SK-N-SH treated with all-trans-retinoic acid at 6 μM for 48 hours (cell line): ENCODE results near the gene FGFBP3.

Experiments used
- ESRRG ChIP-seq: fragments of 250-450 bp; sonication (Bioruptor Pico); IDR thresholded peaks from 2 replicates; pipeline ENCODE4 v1.6.1; 2021; ENCODE audit warnings: mild to moderate bottlenecking
- RARB ChIP-seq: fragments of 250-450 bp; sonication (Bioruptor Pico); IDR thresholded peaks from 2 replicates; pipeline ENCODE4 v1.8.0; 2021; ENCODE audit warnings: mild to moderate bottlenecking, moderate library complexity
- TSHZ2 ChIP-seq: fragments of 250-450 bp; sonication (Bioruptor Pico); IDR thresholded peaks from 2 replicates; pipeline ENCODE4 v1.5.0; 2020; ENCODE audit warnings: mild to moderate bottlenecking, moderate library complexity
- ZC3H10 ChIP-seq: fragments of 250-450 bp; sonication (Bioruptor Pico); IDR thresholded peaks from 2 replicates; pipeline ENCODE4 v1.5.1; 2021; ENCODE audit warnings: mild to moderate bottlenecking, moderate library complexity
- ZFP3 ChIP-seq: fragments of 250-450 bp; sonication (Bioruptor Pico); IDR thresholded peaks from 2 replicates; pipeline ENCODE4 v1.5.0; 2020; ENCODE audit warnings: mild to moderate bottlenecking, moderate library complexity
- ZFP30 ChIP-seq: fragments of 450-650 bp; formaldehyde crosslinking; IDR thresholded peaks from 2 replicates; pipeline ENCODE4 v1.5.0; 2022; ENCODE audit warnings: mild to moderate bottlenecking, moderate library complexity
- TF ChIP-seq, protein P1 (sequence below): fragments of 250-450 bp; sonication (Bioruptor Pico); IDR thresholded peaks from 2 replicates; pipeline ENCODE4 v1.8.0; 2020; ENCODE audit warnings: mild to moderate bottlenecking, moderate library complexity, borderline replicate concordance

GRCh38 chr10:91944880-91945630 is 35.8 kb upstream of the FGFBP3 start:
- no peak for TF ChIP-seq ESRRG (CRISPR knock-in tag)
- TF ChIP-seq TSHZ2 (CRISPR knock-in tag) = no peak
- no peak for TF ChIP-seq RARB (CRISPR knock-in tag)
- TF ChIP-seq, protein P1, sequence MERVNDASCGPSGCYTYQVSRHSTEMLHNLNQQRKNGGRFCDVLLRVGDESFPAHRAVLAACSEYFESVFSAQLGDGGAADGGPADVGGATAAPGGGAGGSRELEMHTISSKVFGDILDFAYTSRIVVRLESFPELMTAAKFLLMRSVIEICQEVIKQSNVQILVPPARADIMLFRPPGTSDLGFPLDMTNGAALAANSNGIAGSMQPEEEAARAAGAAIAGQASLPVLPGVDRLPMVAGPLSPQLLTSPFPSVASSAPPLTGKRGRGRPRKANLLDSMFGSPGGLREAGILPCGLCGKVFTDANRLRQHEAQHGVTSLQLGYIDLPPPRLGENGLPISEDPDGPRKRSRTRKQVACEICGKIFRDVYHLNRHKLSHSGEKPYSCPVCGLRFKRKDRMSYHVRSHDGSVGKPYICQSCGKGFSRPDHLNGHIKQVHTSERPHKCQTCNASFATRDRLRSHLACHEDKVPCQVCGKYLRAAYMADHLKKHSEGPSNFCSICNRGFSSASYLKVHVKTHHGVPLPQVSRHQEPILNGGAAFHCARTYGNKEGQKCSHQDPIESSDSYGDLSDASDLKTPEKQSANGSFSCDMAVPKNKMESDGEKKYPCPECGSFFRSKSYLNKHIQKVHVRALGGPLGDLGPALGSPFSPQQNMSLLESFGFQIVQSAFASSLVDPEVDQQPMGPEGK (CRISPR knock-in tag) = no peak
- no peak for TF ChIP-seq ZFP30 (CRISPR knock-in tag)
- no peak for TF ChIP-seq ZFP3 (CRISPR knock-in tag)
- TF ChIP-seq ZC3H10 (CRISPR knock-in tag) = no peak
